Amniotic epithelial cell (primary cell): ENCODE data around the gene RAPGEF3.
A peak's percentile ranks its signal among the peaks of the same experiment; 100 is the strongest.

Experiments
- DNase-seq: peaks from one replicate; pipeline ENCODE4 v3.0.0-alpha.2; 2010; ENCODE audit warnings: low read depth

The RAPGEF3 gene

GRCh38 chr12:47743311-47743860 lies 15.3 kb downstream of the RAPGEF3 start:
- no peak for DNase-seq

GRCh38 chr12:47742253-47742825 lies 16.3 kb downstream of the RAPGEF3 start:
- peak; percentile 27 for DNase-seq

GRCh38 chr12:47741340-47741703 lies 17.4 kb downstream of the RAPGEF3 start:
- no peak for DNase-seq

GRCh38 chr12:47740606-47741339 lies 17.9 kb downstream of the RAPGEF3 start:
- no peak for DNase-seq

GRCh38 chr12:47739979-47740378 lies 18.7 kb downstream of the RAPGEF3 start:
- no peak for DNase-seq

GRCh38 chr12:47739297-47739696 lies 19.4 kb downstream of the RAPGEF3 start:
- DNase-seq = no peak

GRCh38 chr12:47737936-47738594 lies 20.6 kb downstream of the RAPGEF3 start:
- no peak for DNase-seq

GRCh38 chr12:47736877-47737676 lies 21.6 kb downstream of the RAPGEF3 start:
- peak; percentile 58 for DNase-seq

GRCh38 chr12:47736216-47736615 lies 22.5 kb downstream of the RAPGEF3 start:
- DNase-seq = no peak

- no peak for DNase-seq
Measured at GRCh38 chr12:47735649-47736048, 23.0 kb downstream of the RAPGEF3 start.

- no peak for DNase-seq
Measured at GRCh38 chr12:47734725-47735480, 23.8 kb downstream of the RAPGEF3 start.

- DNase-seq = no peak
Measured at GRCh38 chr12:47733142-47733541, 25.5 kb downstream of the RAPGEF3 start.

- DNase-seq = no peak
Measured at GRCh38 chr12:47732504-47732903, 26.2 kb downstream of the RAPGEF3 start.

GRCh38 chr12:47731723-47732122 lies 27.0 kb downstream of the RAPGEF3 start:
- no peak for DNase-seq

GRCh38 chr12:47730341-47730744 lies 28.3 kb downstream of the RAPGEF3 start:
- DNase-seq = peak; percentile 42

- peak; percentile 33 for DNase-seq
Measured at GRCh38 chr12:47729233-47729632, 29.4 kb downstream of the RAPGEF3 start.

- peak; percentile 76 for DNase-seq
Measured at GRCh38 chr12:47725893-47726292, 32.8 kb downstream of the RAPGEF3 start.

- DNase-seq = no peak
Measured at GRCh38 chr12:47725091-47725772, 33.4 kb downstream of the RAPGEF3 start, which contains the start of gene ENDOU. Gene ENDOU (minus strand): TSS chr12:47725490. CDS start chr12:47725413, 77 bp downstream.

GRCh38 chr12:47722941-47723631 lies 35.6 kb downstream of the RAPGEF3 start:
- DNase-seq = no peak
